GM12878 (cell line): Measurements from ENCODE around the gene NYAP1. TPM values are rescaled to one million over a fixed set of nuclear protein-coding genes. Genes with fewer than 3 reads are reported as not detected.

Source experiments
- ATAC-seq: fragments of 200-7000 bp; cut with Tn5 transposase; 3 replicates; pipeline ENCODE4 v1.9.1; 2020; ENCODE audit warnings: mild to moderate bottlenecking, moderate library complexity
- BruUV-seq: library from RNA; stranded (reverse); fragments of 400-500 nt; replicated peaks from 2 replicates; lab custom pipeline; 2021; lab: Mats Ljungman, UMichigan
- CTCF ChIA-PET: fragments of 300-600 bp; sonication (Branson Sonifier 250); formaldehyde crosslinking; extraction: SDS; loops from one replicate; lab custom pipeline; 2021; ENCODE audit warnings: inconsistent platforms; lab: Yijun Ruan, JAX
- POLR2A ChIA-PET: fragments of 350-600 bp; formaldehyde crosslinking; extraction: SDS; loops from one replicate; lab custom pipeline; 2021; ENCODE audit warnings: inconsistent platforms; lab: Charles Lee
- RAD21 ChIA-PET: fragments of 300-600 bp; sonication (Branson Sonifier 250); formaldehyde crosslinking; loops from one replicate; lab custom pipeline; 2023; ENCODE audit warnings: antibody characterized with exemption; ENCODE audit not compliant: unreplicated experiment; lab: Charles Lee
- SMC1A ChIA-PET: fragments of 300-600 bp; sonication (Branson Sonifier 250); formaldehyde crosslinking; loops from one replicate; lab custom pipeline; 2023; ENCODE audit not compliant: unreplicated experiment, uncharacterized antibody; lab: Charles Lee
- DNase-seq: peaks from one replicate; pipeline ENCODE4 v3.0.0-alpha.2; 2011; ENCODE audit warnings: low read depth, low spot score
- FAIRE-seq: peaks from 3 replicates; lab custom pipeline; 2011; peaks lifted over from hg19 to GRCh38; lab: Jason Lieb, UNC
- H2AFZ ChIP-seq: 2 replicates; pipeline ENCODE4 v1.6.0; 2011; ENCODE audit warnings: low read depth, low read length, control low read depth; ENCODE audit not compliant: control insufficient read depth
- H3K27ac ChIP-seq: 2 replicates; pipeline ENCODE4 v1.5.1; 2011; ENCODE audit warnings: control low read depth; ENCODE audit not compliant: control insufficient read depth, insufficient read depth
- H3K27me3 ChIP-seq, 2 experiments: replicated peaks in 1 of 2; 2 replicates each; pipeline versions ENCODE4 v1.6.0 to v1.6.1; 2011; ENCODE audit warnings: low read length in 1 of 2; ENCODE audit not compliant: control insufficient read depth in 2 of 2, insufficient read depth in 2 of 2
- H3K36me3 ChIP-seq, 2 experiments: 2 replicates each; pipeline ENCODE4 v1.5.1; 2011; ENCODE audit warnings: low read length in 1 of 2; ENCODE audit not compliant: control insufficient read depth in 2 of 2, insufficient read depth in 2 of 2
- H3K4me1 ChIP-seq: 2 replicates; pipeline ENCODE4 v1.6.1; 2011; ENCODE audit warnings: mild to moderate bottlenecking, low read length, moderate library complexity, mixed read lengths; ENCODE audit not compliant: control insufficient read depth, insufficient read depth
- H3K4me2 ChIP-seq: 2 replicates; pipeline ENCODE4 v1.6.0; 2011; ENCODE audit warnings: control low read depth; ENCODE audit not compliant: control insufficient read depth, insufficient read depth
- H3K4me3 ChIP-seq: fragments of 200-600 bp; sonication (generic); 2 replicates; pipeline ENCODE4 v1.5.1; 2016
- H3K79me2 ChIP-seq: 2 replicates; pipeline ENCODE4 v1.6.0; 2011; ENCODE audit warnings: low read length; ENCODE audit not compliant: control insufficient read depth, insufficient read depth
- H3K9ac ChIP-seq: 2 replicates; pipeline ENCODE4 v1.8.0; 2011; ENCODE audit warnings: low read length, control low read depth, mixed read lengths; ENCODE audit not compliant: control insufficient read depth, insufficient read depth
- H3K9me3 ChIP-seq: replicated peaks from 3 replicates; pipeline ENCODE4 v1.5.1; 2011; ENCODE audit warnings: mild to moderate bottlenecking, low read length; ENCODE audit not compliant: control insufficient read depth, insufficient read depth
- H4K20me1 ChIP-seq: 2 replicates; pipeline ENCODE4 v1.6.0; 2011; ENCODE audit not compliant: control insufficient read depth, insufficient read depth
- ASH2L ChIP-seq: fragments of 300-600, 200-600 bp; sonication (generic); IDR thresholded peaks from 2 replicates; pipeline ENCODE4 v1.6.1; 2017; ENCODE audit warnings: low read depth, mild to moderate bottlenecking, borderline replicate concordance
- MTA2 ChIP-seq: fragments of 450-650 bp; IDR thresholded peaks from 2 replicates; pipeline ENCODE4 v1.6.1; 2016; ENCODE audit warnings: low read depth, mild to moderate bottlenecking, moderate library complexity
- SIN3A ChIP-seq: IDR thresholded peaks from 2 replicates; pipeline ENCODE4 v1.6.1; 2012; ENCODE audit warnings: low read depth, low read length, improper control_type of control experiment
- SREBF1 ChIP-seq: IDR thresholded peaks from 2 replicates; pipeline ENCODE4 v1.6.1; 2012; ENCODE audit warnings: mild to moderate bottlenecking, low read length
- ZNF384 ChIP-seq: IDR thresholded peaks from 2 replicates; pipeline ENCODE4 v1.6.1; 2012; ENCODE audit warnings: low read depth, mild to moderate bottlenecking, low read length, improper control_type of control experiment, borderline replicate concordance
- WGBS: methylation state at CpG from one replicate; pipeline ENCODE4 v1.1.6; 2016; ENCODE audit warnings: low lambda C conversion rate; ENCODE audit not compliant: insufficient replicate concordance, insufficient coverage; ENCODE audit errors: missing lambda C conversion rate; 5-methylcytosine and 5-hydroxymethylcytosine counted together
- in situ Hi-C: fragments of 300-500 bp; cut with MboI; formaldehyde crosslinking; loops from 9 replicates; pipeline ENCODE4 v1.14.3; 2018; ENCODE audit warnings: mixed read lengths
- intact Hi-C: fragments of 100-400 bp; cut with micrococcal nuclease; formaldehyde crosslinking; loops from one replicate; pipeline ENCODE4 v1.14.2; 2022; ENCODE audit not compliant: unreplicated experiment
- polyA plus RNA-seq, 11 experiments: library from polyadenylated mRNA; depleted of rRNA in 4 of 11; unstranded in 6 of 11; stranded (reverse) in 5 of 11; fragments of >200 nt; fragmentation: Nextera tagmentation in 4 of 11; fragmentation: Illumina TruSeq in 1 of 11; extraction: Ambion mirVana in 4 of 11; extraction: Trizol in 1 of 11; gene quantifications; 1 replicate in 1 of 11; 2 replicates in 10 of 11; pipeline versions ENCODE4 v1.2.1 to v1.2.3, GENCODE V29; 2011 to 2016; ENCODE audit warnings: inconsistent platforms in 2 of 11, missing spikeins in 2 of 11, low read depth in 1 of 11
- total RNA-seq, 4 experiments: library from RNA; depleted of rRNA in 3 of 4; stranded (reverse); fragments of >200 nt in 3 of 4; fragmentation: Illumina TruSeq in 1 of 4; extraction: Trizol in 1 of 4; gene quantifications; 2 replicates each; pipeline versions ENCODE4 v1.2.1 to v1.2.3, GENCODE V29; 2013 to 2021
- TF ChIP-seq, protein P1 (sequence below): IDR thresholded peaks from 2 replicates; pipeline ENCODE4 v1.6.1; 2012; ENCODE audit warnings: low read length, inconsistent platforms
- TF ChIP-seq, protein P2 (sequence below): IDR thresholded peaks from 2 replicates; pipeline ENCODE4 v1.6.1; 2012; ENCODE audit warnings: low read depth, low read length, improper control_type of control experiment
- TF ChIP-seq, protein P3 (sequence below): fragments of 450-650 bp; IDR thresholded peaks from 2 replicates; pipeline ENCODE4 v1.6.1; 2017; ENCODE audit warnings: low read depth, mild to moderate bottlenecking, moderate library complexity
- TF ChIP-seq, protein P4 (sequence below): fragments of 450-650 bp; IDR thresholded peaks from 2 replicates; pipeline ENCODE4 v1.6.1; 2016; ENCODE audit warnings: mild to moderate bottlenecking
- TF ChIP-seq, protein P5 (sequence below): fragments of 450-650 bp; IDR thresholded peaks from 2 replicates; pipeline ENCODE4 v1.6.1; 2016; ENCODE audit warnings: mild to moderate bottlenecking, moderate library complexity, borderline replicate concordance

The NYAP1 gene
- total and polyA plus RNA-seq, 10 of the 15 experiments (the other 5 are each of a cell fraction or from before 2014, with no cell fraction given): 0.04 to 0.28 (median 0.11) TPM; not detected in 6

DNA sequence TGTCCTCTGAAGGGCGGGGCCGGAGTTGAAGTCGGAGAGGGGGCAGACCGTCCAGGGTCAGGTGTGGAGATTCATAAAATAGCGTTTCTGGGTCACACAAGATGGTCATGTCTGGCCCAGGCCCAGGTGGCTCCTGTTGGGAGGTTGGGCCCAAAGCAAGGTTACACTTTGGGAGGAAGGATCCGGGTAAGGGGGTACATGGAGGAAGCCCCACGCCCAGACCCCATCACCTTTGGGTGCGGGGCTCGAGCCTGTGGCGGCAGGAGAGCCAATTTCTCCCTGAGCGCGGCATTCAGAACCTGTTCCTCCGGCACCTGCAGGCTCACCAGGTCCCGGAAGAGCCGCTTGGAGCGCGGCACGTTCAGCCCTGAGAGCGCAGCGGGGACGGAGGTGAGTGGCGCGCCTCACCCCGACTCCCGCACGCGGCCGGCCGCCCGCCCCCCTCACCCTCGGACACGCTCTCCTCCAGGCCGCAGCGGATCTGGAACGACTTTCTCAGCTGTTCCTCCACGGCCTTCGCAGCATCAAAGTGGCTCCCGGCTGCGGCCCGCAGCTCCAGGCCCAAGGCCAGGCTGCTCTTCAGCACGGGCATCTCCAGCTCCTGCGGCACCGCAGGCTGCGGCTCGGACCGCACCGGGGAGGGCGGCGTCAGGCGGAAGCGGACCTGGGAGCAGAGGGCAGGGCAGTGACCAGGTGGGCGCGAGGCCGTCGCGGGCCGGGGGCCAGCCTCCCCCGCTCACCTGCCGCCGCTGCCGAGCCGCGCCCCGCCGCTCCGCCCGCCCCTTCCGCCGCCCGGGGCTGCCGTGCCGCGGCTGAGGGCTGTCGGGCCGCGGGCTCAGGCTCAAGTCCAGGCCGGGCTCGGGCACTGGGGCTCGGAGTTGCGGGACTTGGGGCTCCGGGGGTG is 48.1 kb upstream of the NYAP1 start:
- Histone ChIP-seq H3K79me2 (peaks cover 43% of the 10 kb centered on the region), H4K20me1 (no peaks in the 10 kb centered on the region), H3K4me1 (peaks cover 24% of the 10 kb centered on the region), H3K9ac (peak overlapping the region; percentile 83), H3K9me3 (no peaks in the 10 kb centered on the region), H3K36me3 (peaks cover 5 to 16% of the 10 kb centered on the region in 2 experiments; a peak in 3 of 4 replicates), H3K27me3 (no peaks in the 10 kb centered on the region), H2AFZ (peak overlapping the region; percentile 90), H3K4me3 (peak overlapping the region; percentile 91), H3K4me2 (peak overlapping the region; percentile 94), H3K27ac (peak overlapping the region; percentile 92)
- ATAC-seq (peak; percentile 50), FAIRE-seq (no peak), DNase-seq (no peak)
- BruUV-seq: TSS peak; percentile 88
- 1% methylated on average over 46 of the region's 81 CpGs for WGBS
- intact Hi-C loops: no loop called here
- CTCF ChIA-PET: interaction anchor here (1.0 to 2.8 kb wide), 5 partner anchors 15 to 297 kb away, joined by 3 to 13 read pairs (median 7); partner anchors contain the start of genes FBXO24 and LRCH4
- POLR2A ChIA-PET: interaction anchor here (0.5 to 2.6 kb wide), 13 partner anchors 7 to 151 kb away, joined by 3 to 18 read pairs (median 4); partner anchors contain the start of genes FBXO24, TSC22D4 and ZCWPW1
- in situ Hi-C loops: no loop called here
- SMC1A ChIA-PET: interaction anchor here (0.7 to 1.3 kb wide), 5 partner anchors 39 to 123 kb away, joined by 3 to 4 read pairs (median 3); partner anchors contain the start of gene TSC22D4
- RAD21 ChIA-PET: interaction anchor here (0.7 to 1.0 kb wide), 3 partner anchors 28 to 33 kb away, joined by 3 to 7 read pairs (median 3); no protein-coding TSS in a partner anchor
- no peak for TF ChIP-seq ZNF384
- TF ChIP-seq SIN3A: no peak
- TF ChIP-seq SREBF1: no peak
- TF ChIP-seq ASH2L: no peak
- TF ChIP-seq, protein P1, sequence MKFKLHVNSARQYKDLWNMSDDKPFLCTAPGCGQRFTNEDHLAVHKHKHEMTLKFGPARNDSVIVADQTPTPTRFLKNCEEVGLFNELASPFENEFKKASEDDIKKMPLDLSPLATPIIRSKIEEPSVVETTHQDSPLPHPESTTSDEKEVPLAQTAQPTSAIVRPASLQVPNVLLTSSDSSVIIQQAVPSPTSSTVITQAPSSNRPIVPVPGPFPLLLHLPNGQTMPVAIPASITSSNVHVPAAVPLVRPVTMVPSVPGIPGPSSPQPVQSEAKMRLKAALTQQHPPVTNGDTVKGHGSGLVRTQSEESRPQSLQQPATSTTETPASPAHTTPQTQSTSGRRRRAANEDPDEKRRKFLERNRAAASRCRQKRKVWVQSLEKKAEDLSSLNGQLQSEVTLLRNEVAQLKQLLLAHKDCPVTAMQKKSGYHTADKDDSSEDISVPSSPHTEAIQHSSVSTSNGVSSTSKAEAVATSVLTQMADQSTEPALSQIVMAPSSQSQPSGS: no peak
- TF ChIP-seq, protein P2, sequence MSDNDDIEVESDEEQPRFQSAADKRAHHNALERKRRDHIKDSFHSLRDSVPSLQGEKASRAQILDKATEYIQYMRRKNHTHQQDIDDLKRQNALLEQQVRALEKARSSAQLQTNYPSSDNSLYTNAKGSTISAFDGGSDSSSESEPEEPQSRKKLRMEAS: no peak
- TF ChIP-seq, protein P3, sequence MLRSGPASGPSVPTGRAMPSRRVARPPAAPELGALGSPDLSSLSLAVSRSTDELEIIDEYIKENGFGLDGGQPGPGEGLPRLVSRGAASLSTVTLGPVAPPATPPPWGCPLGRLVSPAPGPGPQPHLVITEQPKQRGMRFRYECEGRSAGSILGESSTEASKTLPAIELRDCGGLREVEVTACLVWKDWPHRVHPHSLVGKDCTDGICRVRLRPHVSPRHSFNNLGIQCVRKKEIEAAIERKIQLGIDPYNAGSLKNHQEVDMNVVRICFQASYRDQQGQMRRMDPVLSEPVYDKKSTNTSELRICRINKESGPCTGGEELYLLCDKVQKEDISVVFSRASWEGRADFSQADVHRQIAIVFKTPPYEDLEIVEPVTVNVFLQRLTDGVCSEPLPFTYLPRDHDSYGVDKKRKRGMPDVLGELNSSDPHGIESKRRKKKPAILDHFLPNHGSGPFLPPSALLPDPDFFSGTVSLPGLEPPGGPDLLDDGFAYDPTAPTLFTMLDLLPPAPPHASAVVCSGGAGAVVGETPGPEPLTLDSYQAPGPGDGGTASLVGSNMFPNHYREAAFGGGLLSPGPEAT: no peak
- TF ChIP-seq, protein P4, sequence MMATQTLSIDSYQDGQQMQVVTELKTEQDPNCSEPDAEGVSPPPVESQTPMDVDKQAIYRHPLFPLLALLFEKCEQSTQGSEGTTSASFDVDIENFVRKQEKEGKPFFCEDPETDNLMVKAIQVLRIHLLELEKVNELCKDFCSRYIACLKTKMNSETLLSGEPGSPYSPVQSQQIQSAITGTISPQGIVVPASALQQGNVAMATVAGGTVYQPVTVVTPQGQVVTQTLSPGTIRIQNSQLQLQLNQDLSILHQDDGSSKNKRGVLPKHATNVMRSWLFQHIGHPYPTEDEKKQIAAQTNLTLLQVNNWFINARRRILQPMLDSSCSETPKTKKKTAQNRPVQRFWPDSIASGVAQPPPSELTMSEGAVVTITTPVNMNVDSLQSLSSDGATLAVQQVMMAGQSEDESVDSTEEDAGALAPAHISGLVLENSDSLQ: 0 out of 2 replicates have a peak, but pooled peaks have one; percentile 12
- no peak for TF ChIP-seq MTA2
- TF ChIP-seq, protein P5, sequence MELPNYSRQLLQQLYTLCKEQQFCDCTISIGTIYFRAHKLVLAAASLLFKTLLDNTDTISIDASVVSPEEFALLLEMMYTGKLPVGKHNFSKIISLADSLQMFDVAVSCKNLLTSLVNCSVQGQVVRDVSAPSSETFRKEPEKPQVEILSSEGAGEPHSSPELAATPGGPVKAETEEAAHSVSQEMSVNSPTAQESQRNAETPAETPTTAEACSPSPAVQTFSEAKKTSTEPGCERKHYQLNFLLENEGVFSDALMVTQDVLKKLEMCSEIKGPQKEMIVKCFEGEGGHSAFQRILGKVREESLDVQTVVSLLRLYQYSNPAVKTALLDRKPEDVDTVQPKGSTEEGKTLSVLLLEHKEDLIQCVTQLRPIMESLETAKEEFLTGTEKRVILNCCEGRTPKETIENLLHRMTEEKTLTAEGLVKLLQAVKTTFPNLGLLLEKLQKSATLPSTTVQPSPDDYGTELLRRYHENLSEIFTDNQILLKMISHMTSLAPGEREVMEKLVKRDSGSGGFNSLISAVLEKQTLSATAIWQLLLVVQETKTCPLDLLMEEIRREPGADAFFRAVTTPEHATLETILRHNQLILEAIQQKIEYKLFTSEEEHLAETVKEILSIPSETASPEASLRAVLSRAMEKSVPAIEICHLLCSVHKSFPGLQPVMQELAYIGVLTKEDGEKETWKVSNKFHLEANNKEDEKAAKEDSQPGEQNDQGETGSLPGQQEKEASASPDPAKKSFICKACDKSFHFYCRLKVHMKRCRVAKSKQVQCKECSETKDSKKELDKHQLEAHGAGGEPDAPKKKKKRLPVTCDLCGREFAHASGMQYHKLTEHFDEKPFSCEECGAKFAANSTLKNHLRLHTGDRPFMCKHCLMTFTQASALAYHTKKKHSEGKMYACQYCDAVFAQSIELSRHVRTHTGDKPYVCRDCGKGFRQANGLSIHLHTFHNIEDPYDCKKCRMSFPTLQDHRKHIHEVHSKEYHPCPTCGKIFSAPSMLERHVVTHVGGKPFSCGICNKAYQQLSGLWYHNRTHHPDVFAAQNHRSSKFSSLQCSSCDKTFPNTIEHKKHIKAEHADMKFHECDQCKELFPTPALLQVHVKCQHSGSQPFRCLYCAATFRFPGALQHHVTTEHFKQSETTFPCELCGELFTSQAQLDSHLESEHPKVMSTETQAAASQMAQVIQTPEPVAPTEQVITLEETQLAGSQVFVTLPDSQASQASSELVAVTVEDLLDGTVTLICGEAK: no peak
